ENCODE data around the gene MTG2.

DNA sequence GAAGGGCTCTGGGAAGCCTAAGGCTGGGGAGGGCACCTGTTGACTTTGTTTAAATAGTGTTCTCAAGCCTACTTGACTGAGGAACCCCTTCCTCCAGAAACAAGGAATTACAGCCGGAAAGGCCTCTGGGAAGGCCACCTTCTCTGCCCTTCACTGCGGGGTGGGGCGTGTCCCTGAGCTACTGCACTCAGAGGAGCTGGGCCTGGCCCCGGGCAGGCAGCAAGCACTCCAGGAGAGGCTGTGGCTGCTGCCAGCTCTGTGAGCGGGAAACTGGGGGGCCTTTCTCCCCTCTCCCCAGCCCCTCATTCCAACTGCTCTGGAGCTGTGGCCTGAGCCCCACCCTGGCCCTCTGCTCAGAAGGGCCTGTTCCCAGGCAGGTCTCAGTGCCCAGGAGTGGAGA, 51.5 kb downstream of the MTG2 start:
- TF ChIP-seq POLR2AphosphoS5 (IDR thresholded peaks at IDR 0.05): no peak
- TF ChIP-seq POLR2A (IDR thresholded peaks at IDR 0.05): no peak
